Globus pallidus (tissue), 1 donor: ENCODE measurements around the gene LRP5.
A peak's percentile ranks its signal among the peaks of the same experiment; 100 is the strongest.
"Not testable (repeated sequence)": the region's sequence is repeated elsewhere in the genome, so short reads cannot be mapped to it uniquely, and the experiment has no call there.

ENCODE experiments used
- DNase-seq: peaks from one replicate; pipeline ENCODE4 v3.0.0-alpha.2; 2015; ENCODE audit warnings: low spot score

LRP5 gene

DNA sequence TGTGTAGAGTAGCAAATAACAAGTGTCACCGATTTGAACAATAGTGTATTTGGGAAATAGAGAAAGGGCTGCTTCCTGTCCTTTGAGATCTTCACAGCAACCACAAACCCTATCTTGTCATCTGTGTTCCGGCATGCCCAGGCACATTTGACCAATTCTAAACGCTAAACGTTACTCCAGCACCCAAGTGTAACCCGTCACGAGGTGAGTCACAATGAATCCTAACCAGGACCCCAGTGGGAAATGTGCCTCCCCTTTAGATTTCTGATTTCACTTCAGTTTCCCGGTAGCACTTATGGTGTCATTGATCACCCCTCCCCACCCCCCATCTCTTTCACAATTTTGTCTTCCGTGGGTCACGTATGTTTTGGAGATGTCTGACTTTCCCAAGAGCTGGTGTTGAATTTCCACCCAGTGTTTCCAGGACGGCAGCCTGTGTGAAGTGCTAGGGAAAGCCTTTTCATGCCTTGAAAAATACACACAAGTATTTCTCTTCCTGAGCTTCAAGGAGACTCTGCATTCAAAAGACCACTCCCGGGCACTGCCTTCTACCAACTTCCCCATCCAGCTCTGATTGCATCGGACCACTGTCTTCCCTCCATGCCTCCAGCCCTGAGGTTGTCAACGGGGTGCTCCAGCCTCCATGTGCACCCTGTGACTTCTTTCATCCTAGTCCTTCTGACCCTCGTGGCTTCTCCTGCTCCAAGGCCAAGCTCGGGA, 30.1 kb upstream of the LRP5 start:
- DNase-seq, result no peak

- DNase-seq, result no peak
These were observed 29.5 kb upstream of the LRP5 start for GRCh38 chr11:68282861-68283230.

GRCh38 chr11:68284588-68284987, 27.8 kb upstream of the LRP5 start:
- not testable (repeated sequence) for DNase-seq

GRCh38 chr11:68287419-68287818, 25.0 kb upstream of the LRP5 start:
- no peak for DNase-seq

- no peak for DNase-seq
These were observed 22.9 kb upstream of the LRP5 start for GRCh38 chr11:68289456-68289855.

DNA sequence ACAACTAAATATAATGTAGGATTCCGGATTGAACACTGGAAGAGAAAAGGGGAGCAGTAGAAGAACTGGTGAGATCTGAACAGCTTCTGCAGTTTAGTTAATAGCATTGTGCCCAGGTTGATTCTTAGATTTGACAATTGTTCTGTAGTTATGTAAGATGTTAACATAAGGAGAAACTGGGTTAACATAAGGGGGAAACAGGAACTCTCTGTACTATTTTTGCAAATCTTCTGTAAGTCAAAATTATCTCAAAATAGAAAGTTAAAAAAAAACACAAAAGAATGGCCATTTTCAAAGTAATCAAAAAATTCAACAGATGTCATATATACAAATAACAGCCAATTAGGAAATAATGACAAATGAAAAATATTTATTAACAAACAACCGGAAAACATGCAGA, 18.7 kb upstream of the LRP5 start:
- no peak for DNase-seq

- DNase-seq, result no peak
These were observed 17.1 kb upstream of the LRP5 start for GRCh38 chr11:68295271-68295670.

DNA sequence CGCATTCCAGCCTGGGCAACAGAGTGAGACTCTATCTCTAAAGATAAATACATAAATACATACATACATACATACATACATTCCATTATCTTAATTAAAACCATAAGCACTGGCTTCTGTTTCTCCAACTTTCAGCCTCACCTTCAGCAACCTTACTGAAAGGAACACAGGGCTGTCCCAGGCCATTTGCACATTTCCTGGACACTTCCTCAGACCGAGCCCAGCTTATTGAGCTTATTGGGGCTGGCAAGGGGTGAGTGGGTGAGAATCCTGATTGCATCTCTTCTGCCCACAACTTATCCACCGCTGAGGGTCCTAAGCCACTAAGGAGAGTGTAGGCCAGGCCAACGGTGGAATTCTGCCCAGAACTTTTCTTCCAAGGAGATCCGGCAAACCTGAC, 16.5 kb upstream of the LRP5 start:
- DNase-seq, result no peak

GRCh38 chr11:68296344-68297051, 15.9 kb upstream of the LRP5 start:
- no peak for DNase-seq

GRCh38 chr11:68297052-68297378, 15.4 kb upstream of the LRP5 start:
- no peak for DNase-seq

- DNase-seq, result no peak
These were observed 14.9 kb upstream of the LRP5 start for GRCh38 chr11:68297494-68297811.

GRCh38 chr11:68297812-68298658, 14.4 kb upstream of the LRP5 start:
- peak; percentile 70 for DNase-seq

GRCh38 chr11:68298659-68299516, 13.5 kb upstream of the LRP5 start:
- DNase-seq, result no peak

DNA sequence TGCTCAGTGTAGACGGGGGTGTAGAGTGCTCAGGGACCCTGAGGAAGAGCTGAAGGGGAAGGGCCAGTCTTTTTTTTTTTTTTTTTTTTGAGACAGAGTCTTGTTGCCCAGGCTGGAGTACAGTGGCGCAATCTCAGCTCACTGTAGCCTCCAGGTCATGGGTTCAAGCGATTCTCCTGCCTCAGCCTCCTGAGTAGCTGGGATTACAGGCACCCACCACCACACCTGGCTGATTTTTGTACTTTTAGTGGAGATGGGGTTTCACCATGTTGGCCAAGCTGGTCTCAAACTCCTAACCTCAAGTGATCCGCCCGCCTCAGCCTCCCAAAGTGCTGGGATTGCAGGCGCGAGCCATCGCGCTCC, 12.9 kb upstream of the LRP5 start:
- not testable (repeated sequence) for DNase-seq

- no peak for DNase-seq
These were observed 12.1 kb upstream of the LRP5 start for GRCh38 chr11:68300076-68300830.

DNA sequence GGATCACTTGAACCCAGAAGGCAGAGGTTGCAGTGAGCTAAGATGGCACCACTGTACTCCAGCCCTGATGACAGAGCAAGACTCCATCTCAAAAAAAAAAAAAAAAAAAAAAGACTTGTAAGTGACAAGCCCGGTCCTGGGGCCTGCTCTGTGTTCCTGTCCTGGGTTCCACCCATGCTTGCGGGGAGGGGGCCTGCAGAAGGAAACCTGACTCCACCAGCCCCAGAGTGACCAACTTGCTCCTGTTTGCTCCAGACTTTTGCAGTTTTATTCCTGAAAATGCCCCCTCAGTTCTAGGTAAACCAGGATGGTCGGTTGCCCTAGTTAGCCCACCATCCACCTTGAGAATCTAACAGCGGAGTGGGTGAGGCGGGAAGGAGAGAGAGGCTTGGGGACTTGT, 10.1 kb upstream of the LRP5 start:
- DNase-seq, result no peak

- DNase-seq, result no peak
These were observed 9.7 kb upstream of the LRP5 start for GRCh38 chr11:68302670-68303069.

- DNase-seq, result no peak
These were observed 9.3 kb upstream of the LRP5 start for GRCh38 chr11:68303083-68303482.

DNA sequence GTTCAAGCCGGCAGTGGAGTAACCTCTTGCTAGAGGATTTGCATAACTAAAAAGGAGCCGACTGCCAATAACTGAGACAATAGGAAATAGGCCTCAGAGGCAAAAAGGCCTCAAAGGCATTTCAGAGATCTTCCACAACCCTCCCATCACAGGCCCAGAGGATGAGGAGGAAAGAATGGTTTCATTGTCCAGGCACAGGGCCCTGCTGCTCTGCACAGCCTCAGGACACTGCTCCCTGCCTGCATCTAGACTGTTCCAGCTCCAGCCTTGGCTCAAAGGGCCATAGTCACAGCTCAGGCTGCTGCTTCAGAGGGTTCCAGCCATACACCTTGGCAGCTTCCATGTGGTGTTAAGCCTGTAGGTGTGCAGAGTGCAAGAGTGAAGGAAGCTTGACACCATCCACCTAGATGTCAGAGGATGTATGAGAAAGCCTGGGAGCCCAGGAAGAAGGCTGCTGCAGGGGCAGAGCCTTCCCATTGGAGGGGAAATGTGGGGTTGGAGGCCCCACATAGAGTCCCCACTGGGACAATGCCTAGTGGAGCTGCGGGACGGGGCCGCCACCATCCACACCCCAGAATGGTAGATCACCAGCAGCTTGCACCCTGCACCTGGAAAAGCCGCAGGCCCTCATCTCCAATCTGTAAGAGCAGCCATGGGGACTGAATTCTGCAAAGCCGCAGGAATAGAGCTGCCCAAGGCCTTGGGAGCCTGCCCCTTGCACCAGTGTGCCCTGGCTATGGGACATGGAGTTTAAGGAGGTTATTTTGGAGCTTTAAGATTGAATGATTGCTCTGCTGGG, 8.2 kb upstream of the LRP5 start:
- no peak for DNase-seq

GRCh38 chr11:68306636-68307035, 5.8 kb upstream of the LRP5 start:
- no peak for DNase-seq

- no peak for DNase-seq
These were observed 4.3 kb upstream of the LRP5 start for GRCh38 chr11:68308068-68308467.
